HG03064 (cell line): ENCODE results near the gene SRR.
"Not testable (repeated sequence)": the region's sequence is repeated elsewhere in the genome, so short reads cannot be mapped to it uniquely, and the experiment has no call there.

ENCODE experiments used
- ATAC-seq: cut with Tn5 transposase; IDR thresholded peaks from one replicate; pipeline ENCODE4 v1.9.1; 2021; ENCODE audit warnings: low read depth; ENCODE audit not compliant: unreplicated experiment

Gene SRR

GRCh38 chr17:2303204-2304188 lies at the start of gene SRR, which contains the start of gene SMG6:
Gene SRR, plus strand, starts transcription at chr17:2303950. Its CDS starts 11,611 bp downstream, at chr17:2315561.
Gene SMG6, minus strand, starts transcription at chr17:2303785. Its CDS starts 65 bp downstream, at chr17:2303720.
- peak; percentile 73 for ATAC-seq

GRCh38 chr17:2258830-2259229 lies 44.9 kb upstream of the SRR start:
- ATAC-seq: not testable (repeated sequence)

- no peak for ATAC-seq
Observed at GRCh38 chr17:2259769-2260536, 43.8 kb upstream of the SRR start.

GRCh38 chr17:2262135-2262587 lies 41.6 kb upstream of the SRR start:
- no peak for ATAC-seq

GRCh38 chr17:2263183-2264066 lies 40.3 kb upstream of the SRR start:
- ATAC-seq: no peak

GRCh38 chr17:2264067-2264860 lies 39.5 kb upstream of the SRR start:
- no peak for ATAC-seq

GRCh38 chr17:2265166-2265565 lies 38.6 kb upstream of the SRR start:
- ATAC-seq: not testable (repeated sequence)

- ATAC-seq: peak; percentile 71
Observed at GRCh38 chr17:2266045-2266864, 37.5 kb upstream of the SRR start.

GRCh38 chr17:2266865-2267228 lies 36.9 kb upstream of the SRR start:
- peak; percentile 13 for ATAC-seq

- ATAC-seq: no peak
Observed at GRCh38 chr17:2267354-2267753, 36.4 kb upstream of the SRR start.

GRCh38 chr17:2271985-2272702 lies 31.6 kb upstream of the SRR start:
- no peak for ATAC-seq

- no peak for ATAC-seq
Observed at GRCh38 chr17:2274414-2274813, 29.3 kb upstream of the SRR start.

GRCh38 chr17:2275722-2276121 lies 28.0 kb upstream of the SRR start:
- no peak for ATAC-seq

- ATAC-seq: no peak
Observed at GRCh38 chr17:2277429-2278170, 26.1 kb upstream of the SRR start.

- no peak for ATAC-seq
Observed at GRCh38 chr17:2279707-2280106, 24.0 kb upstream of the SRR start.

GRCh38 chr17:2282297-2282873 lies 21.4 kb upstream of the SRR start:
- ATAC-seq: no peak

- no peak for ATAC-seq
Observed at GRCh38 chr17:2283302-2283701, 20.4 kb upstream of the SRR start.
